Fibroblast of the aortic adventitia (primary cell): ENCODE results near the gene TACO1. TPM values are rescaled to one million over a fixed set of nuclear protein-coding genes. Genes with fewer than 3 reads are reported as not detected.

Experiments used
- DNase-seq: peaks from one replicate; pipeline ENCODE4 v3.0.0-alpha.2; 2010; ENCODE audit warnings: low read depth
- H3K4me3 ChIP-seq: 2 replicates; pipeline ENCODE4 v1.5.1; 2011; ENCODE audit warnings: low read depth, mild to moderate bottlenecking, control low read depth, low read length, moderate library complexity
- small RNA-seq: library from RNA; depleted of rRNA; stranded (forward); fragments of <200 nt; gene quantifications from one replicate; pipeline ENCODE3, GENCODE V24; 2012
- total RNA-seq: library from RNA; depleted of rRNA; stranded (reverse); fragments of >200 nt; gene quantifications from 2 replicates; pipeline ENCODE4 v1.2.3, GENCODE V29; 2012; ENCODE audit warnings: low replicate concordance
- TF ChIP-seq, protein P1 (sequence below): IDR thresholded peaks from 2 replicates; pipeline ENCODE4 v1.5.1; 2011; ENCODE audit warnings: mild to moderate bottlenecking, low read length, control low read depth, inconsistent platforms; ENCODE audit not compliant: insufficient read depth

Gene TACO1
- total RNA-seq, 1 donor, result 16.1 TPM

DNA sequence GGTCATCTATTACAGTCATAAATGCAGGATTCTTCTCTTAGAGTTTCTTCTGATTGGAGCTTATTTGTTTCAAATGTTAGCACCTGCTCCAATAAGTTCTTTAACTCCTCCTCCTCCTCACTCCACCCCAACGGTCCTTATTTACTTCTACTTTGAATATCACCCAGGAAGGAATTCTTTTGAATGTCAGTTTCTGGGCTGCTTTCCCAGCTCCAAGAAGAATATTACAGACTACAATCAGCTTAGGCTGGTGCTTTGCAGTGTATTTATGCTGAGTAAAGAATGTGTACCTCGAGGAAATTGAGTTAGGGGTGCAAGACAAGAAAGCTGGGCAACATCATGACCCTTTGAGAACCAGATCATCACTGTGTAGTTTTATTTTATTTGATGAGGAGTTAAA lies 52.4 kb downstream of the TACO1 start:
- DNase-seq, result no peak
- TF ChIP-seq, protein P1, sequence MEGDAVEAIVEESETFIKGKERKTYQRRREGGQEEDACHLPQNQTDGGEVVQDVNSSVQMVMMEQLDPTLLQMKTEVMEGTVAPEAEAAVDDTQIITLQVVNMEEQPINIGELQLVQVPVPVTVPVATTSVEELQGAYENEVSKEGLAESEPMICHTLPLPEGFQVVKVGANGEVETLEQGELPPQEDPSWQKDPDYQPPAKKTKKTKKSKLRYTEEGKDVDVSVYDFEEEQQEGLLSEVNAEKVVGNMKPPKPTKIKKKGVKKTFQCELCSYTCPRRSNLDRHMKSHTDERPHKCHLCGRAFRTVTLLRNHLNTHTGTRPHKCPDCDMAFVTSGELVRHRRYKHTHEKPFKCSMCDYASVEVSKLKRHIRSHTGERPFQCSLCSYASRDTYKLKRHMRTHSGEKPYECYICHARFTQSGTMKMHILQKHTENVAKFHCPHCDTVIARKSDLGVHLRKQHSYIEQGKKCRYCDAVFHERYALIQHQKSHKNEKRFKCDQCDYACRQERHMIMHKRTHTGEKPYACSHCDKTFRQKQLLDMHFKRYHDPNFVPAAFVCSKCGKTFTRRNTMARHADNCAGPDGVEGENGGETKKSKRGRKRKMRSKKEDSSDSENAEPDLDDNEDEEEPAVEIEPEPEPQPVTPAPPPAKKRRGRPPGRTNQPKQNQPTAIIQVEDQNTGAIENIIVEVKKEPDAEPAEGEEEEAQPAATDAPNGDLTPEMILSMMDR, result no peak
- H3K4me3 ChIP-seq, result no peak overlapping the region

DNA sequence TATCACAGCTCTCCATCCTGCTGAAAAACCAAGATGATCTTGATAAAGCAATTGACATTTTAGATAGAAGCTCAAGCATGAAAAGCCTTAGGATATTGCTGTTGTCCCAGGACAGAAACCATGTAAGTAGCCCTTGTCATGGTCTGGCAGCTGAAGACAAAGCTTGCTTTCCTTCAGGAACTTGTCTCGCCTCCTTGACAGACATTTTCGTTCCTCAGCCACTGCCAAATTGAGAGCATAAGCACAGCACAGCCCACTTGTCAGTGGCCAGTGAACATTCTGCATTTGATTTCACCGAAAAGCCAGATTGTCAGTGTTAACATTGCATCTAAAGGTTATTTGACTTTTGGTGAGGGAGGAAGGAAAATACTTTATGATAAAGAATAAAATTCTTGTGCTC lies 57.1 kb downstream of the TACO1 start:
- no peak overlapping the region for H3K4me3 ChIP-seq
- DNase-seq, result no peak
- TF ChIP-seq, protein P1, result no peak

Small RNA genes within 50 kb of the gene (small RNA-seq; reads per million reads assigned to genes)
- gene RNU6-288P, result not detected

Other genes with a start within 250 kb of the TACO1 start
- 16.4 and 29.5 TPM in 2 replicates for gene CYB561, start 154.6 kb upstream of the TACO1 start, total RNA-seq
- 16.9 and 24.3 TPM in 2 replicates for gene ACE, start 123.8 kb upstream of the TACO1 start, total RNA-seq
- gene KCNH6, start 77.5 kb upstream of the TACO1 start, total RNA-seq, result not detected in 2 replicates
- 28.5 and 31.5 TPM in 2 replicates for gene DCAF7, start 50.4 kb upstream of the TACO1 start, total RNA-seq
- gene MAP3K3, start 21.5 kb downstream of the TACO1 start, total RNA-seq, result 25.0 and 37.4 TPM in 2 replicates
- 2.8 and 10.9 TPM in 2 replicates for gene LIMD2, start 99.2 kb downstream of the TACO1 start, total RNA-seq
- gene STRADA, start 140.9 kb downstream of the TACO1 start, total RNA-seq, result 36.4 and 39.5 TPM in 2 replicates
- gene CCDC47, start 172.7 kb downstream of the TACO1 start, total RNA-seq, result 70.2 and 264 TPM in 2 replicates
- gene DDX42, start 173.3 kb downstream of the TACO1 start, total RNA-seq, result 76.3 and 157 TPM in 2 replicates
- 60.9 and 68.2 TPM in 2 replicates for gene PSMC5, start 226.5 kb downstream of the TACO1 start, total RNA-seq
- 39.8 and 80.7 TPM in 2 replicates for gene FTSJ3, start 226.8 kb downstream of the TACO1 start, total RNA-seq
- 33.9 and 50.1 TPM in 2 replicates for gene SMARCD2, start 241.8 kb downstream of the TACO1 start, total RNA-seq